ENCODE data around the gene TTLL11.

GRCh38 chr9:121835587-121836365 is 257.3 kb downstream of the TTLL11 start:
- TF ChIP-seq POLR2A (IDR thresholded peaks at IDR 0.05): no peak
- TF ChIP-seq, protein P1, sequence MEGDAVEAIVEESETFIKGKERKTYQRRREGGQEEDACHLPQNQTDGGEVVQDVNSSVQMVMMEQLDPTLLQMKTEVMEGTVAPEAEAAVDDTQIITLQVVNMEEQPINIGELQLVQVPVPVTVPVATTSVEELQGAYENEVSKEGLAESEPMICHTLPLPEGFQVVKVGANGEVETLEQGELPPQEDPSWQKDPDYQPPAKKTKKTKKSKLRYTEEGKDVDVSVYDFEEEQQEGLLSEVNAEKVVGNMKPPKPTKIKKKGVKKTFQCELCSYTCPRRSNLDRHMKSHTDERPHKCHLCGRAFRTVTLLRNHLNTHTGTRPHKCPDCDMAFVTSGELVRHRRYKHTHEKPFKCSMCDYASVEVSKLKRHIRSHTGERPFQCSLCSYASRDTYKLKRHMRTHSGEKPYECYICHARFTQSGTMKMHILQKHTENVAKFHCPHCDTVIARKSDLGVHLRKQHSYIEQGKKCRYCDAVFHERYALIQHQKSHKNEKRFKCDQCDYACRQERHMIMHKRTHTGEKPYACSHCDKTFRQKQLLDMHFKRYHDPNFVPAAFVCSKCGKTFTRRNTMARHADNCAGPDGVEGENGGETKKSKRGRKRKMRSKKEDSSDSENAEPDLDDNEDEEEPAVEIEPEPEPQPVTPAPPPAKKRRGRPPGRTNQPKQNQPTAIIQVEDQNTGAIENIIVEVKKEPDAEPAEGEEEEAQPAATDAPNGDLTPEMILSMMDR (IDR thresholded peaks at IDR 0.05): no peak
- TF ChIP-seq POLR2AphosphoS5 (IDR thresholded peaks at IDR 0.05): no peak
- no peak for TF ChIP-seq EP300 (IDR thresholded peaks at IDR 0.05)

Data from gastroesophageal sphincter (tissue), 3 donors.